Measurements from ENCODE around the gene HSD17B2.

DNA sequence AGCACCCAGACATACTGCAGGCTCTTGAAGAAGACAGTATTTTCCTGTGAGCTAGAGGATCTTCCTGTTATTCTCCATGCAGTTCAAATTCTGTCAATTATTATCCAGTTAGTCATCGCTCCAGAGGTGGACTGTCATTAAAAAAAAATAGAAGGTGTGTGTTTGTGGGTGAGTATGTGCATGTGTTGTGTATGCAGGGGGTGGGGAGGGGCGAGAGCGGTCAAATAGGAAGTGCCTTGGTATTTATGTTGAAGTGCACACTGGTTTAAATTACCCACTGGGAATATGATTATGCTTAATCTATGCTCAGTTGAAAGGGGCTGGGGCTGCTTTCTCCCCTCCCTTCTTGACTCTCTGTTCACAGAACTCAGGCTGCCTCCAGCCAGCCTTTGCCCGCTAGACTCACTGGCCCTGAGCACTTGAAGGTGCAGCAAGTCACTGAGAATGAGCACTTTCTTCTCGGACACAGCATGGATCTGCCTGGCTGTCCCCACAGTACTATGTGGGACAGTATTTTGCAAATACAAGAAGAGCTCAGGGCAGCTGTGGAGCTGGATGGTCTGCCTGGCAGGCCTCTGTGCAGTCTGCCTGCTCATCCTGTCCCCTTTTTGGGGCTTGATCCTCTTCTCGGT is at the start of gene HSD17B2:
- TF ChIP-seq CTCF (IDR thresholded peaks at IDR 0.05 in 2 of 3, conservative IDR thresholded peaks at IDR 0.05 in 1 of 3; ENCODE audit: borderline replicate concordance in 1 of 3, insufficient read depth in 1 of 3, low read depth in 2 of 3, low read length in 2 of 3) = no peak
- TF ChIP-seq FOSL1 (IDR thresholded peaks at IDR 0.05; ENCODE audit: low read depth) = no peak
- no peak for TF ChIP-seq ZNF274 (IDR thresholded peaks at IDR 0.05; ENCODE audit: low read depth, low read length)
- no peak for TF ChIP-seq POLR2A (IDR thresholded peaks at IDR 0.05; ENCODE audit: borderline replicate concordance, extremely low read depth, insufficient read depth, insufficient read length)
- TF ChIP-seq CEBPB (IDR thresholded peaks at IDR 0.05; ENCODE audit: low read depth) = no peak
- TF ChIP-seq YY1 (IDR thresholded peaks at IDR 0.05; ENCODE audit: extremely low read depth, insufficient replicate concordance, low read depth, low read length) = no peak
- no peak for TF ChIP-seq ZBTB33 (IDR thresholded peaks at IDR 0.05; ENCODE audit: extremely low read depth, insufficient replicate concordance, low read length)
- no peak for TF ChIP-seq EZH2 (IDR thresholded peaks at IDR 0.05)
- no peak for TF ChIP-seq POLR2AphosphoS5 (IDR thresholded peaks at IDR 0.05; ENCODE audit: low read depth, low read length)
- TF ChIP-seq ZFX (IDR thresholded peaks at IDR 0.05) = no peak
- no peak for TF ChIP-seq ELF1 (IDR thresholded peaks at IDR 0.05; ENCODE audit: borderline replicate concordance, low read depth)
